ENCODE results near the gene KRTAP4-16.
"Not testable (repeated sequence)": the region's sequence is repeated elsewhere in the genome, so short reads cannot be mapped to it uniquely, and the experiment has no call there.

KRTAP4-16 gene

GRCh38 chr17:41126412-41126811 lies 24.4 kb upstream of the KRTAP4-16 start:
- H3K9ac ChIP-seq (ENCODE audit: low read length) = no peak overlapping the region
- H3K27ac ChIP-seq (ENCODE audit: low read depth, low read length, poor library complexity, severe bottlenecking) = no peak overlapping the region
- H3K79me2 ChIP-seq (ENCODE audit: insufficient read depth, low read length) = no peaks in the 10 kb centered on the region
- no peaks in the 10 kb centered on the region for H3K27me3 ChIP-seq (ENCODE audit: insufficient read depth, low read length)
- no peaks in the 10 kb centered on the region for H4K20me1 ChIP-seq (ENCODE audit: insufficient read depth, low read length)
- TF ChIP-seq CTCF (IDR thresholded peaks at IDR 0.05; ENCODE audit: low read length) (no peak), EZH2 (IDR thresholded peaks at IDR 0.05; ENCODE audit: borderline replicate concordance, low read length) (no peak)
- H3K36me3 ChIP-seq (ENCODE audit: insufficient read depth, low read length) = no peaks in the 10 kb centered on the region
- H3K4me1 ChIP-seq (ENCODE audit: insufficient read depth, low read length, severe bottlenecking) = no peaks in the 10 kb centered on the region
- H3K9me2 ChIP-seq (ENCODE audit: low read depth, low read length) = no peaks in the 10 kb centered on the region
- no peaks in the 10 kb centered on the region for H3F3A ChIP-seq (ENCODE audit: insufficient read depth, low read length)
- H3K4me2 ChIP-seq (ENCODE audit: low read length) = no peak overlapping the region
- H3K9me3 ChIP-seq (ENCODE audit: low read length) = no peaks in the 10 kb centered on the region
- H3K4me3 ChIP-seq (ENCODE audit: low read depth, low read length, poor library complexity, severe bottlenecking) = no peak overlapping the region
- no peak overlapping the region for H2AFZ ChIP-seq (ENCODE audit: low read length)

- H3K79me2 ChIP-seq (ENCODE audit: insufficient read depth, low read length) = no peaks in the 10 kb centered on the region
- no peaks in the 10 kb centered on the region for H3K36me3 ChIP-seq (ENCODE audit: insufficient read depth, low read length)
- TF ChIP-seq EZH2 (IDR thresholded peaks at IDR 0.05; ENCODE audit: borderline replicate concordance, low read length) (no peak), CTCF (IDR thresholded peaks at IDR 0.05; ENCODE audit: low read length) (no peak)
- H3K4me3 ChIP-seq (ENCODE audit: low read depth, low read length, poor library complexity, severe bottlenecking) = no peak overlapping the region
- H3K4me2 ChIP-seq (ENCODE audit: low read length) = no peak overlapping the region
- no peaks in the 10 kb centered on the region for H3K27me3 ChIP-seq (ENCODE audit: insufficient read depth, low read length)
- no peaks in the 10 kb centered on the region for H3F3A ChIP-seq (ENCODE audit: insufficient read depth, low read length)
- H3K4me1 ChIP-seq (ENCODE audit: insufficient read depth, low read length, severe bottlenecking) = peaks cover 5% of the 10 kb centered on the region
- H3K9ac ChIP-seq (ENCODE audit: low read length) = no peak overlapping the region
- no peak overlapping the region for H2AFZ ChIP-seq (ENCODE audit: low read length)
- H3K27ac ChIP-seq (ENCODE audit: low read depth, low read length, poor library complexity, severe bottlenecking) = no peak overlapping the region
- H4K20me1 ChIP-seq (ENCODE audit: insufficient read depth, low read length) = no peaks in the 10 kb centered on the region
- H3K9me3 ChIP-seq (ENCODE audit: low read length) = no peaks in the 10 kb centered on the region
- H3K9me2 ChIP-seq (ENCODE audit: low read depth, low read length) = no peaks in the 10 kb centered on the region
Measured at GRCh38 chr17:41125064-41125463, 23.1 kb upstream of the KRTAP4-16 start.

- H3K27ac ChIP-seq (ENCODE audit: low read depth, low read length, poor library complexity, severe bottlenecking); H2AFZ ChIP-seq (ENCODE audit: low read length); H3F3A ChIP-seq (ENCODE audit: insufficient read depth, low read length); H3K36me3 ChIP-seq (ENCODE audit: insufficient read depth, low read length); H3K9me3 ChIP-seq (ENCODE audit: low read length); H3K9me2 ChIP-seq (ENCODE audit: low read depth, low read length); H3K27me3 ChIP-seq (ENCODE audit: insufficient read depth, low read length); H3K4me3 ChIP-seq (ENCODE audit: low read depth, low read length, poor library complexity, severe bottlenecking); H3K4me2 ChIP-seq (ENCODE audit: low read length); H3K79me2 ChIP-seq (ENCODE audit: insufficient read depth, low read length); H3K4me1 ChIP-seq (ENCODE audit: insufficient read depth, low read length, severe bottlenecking); H3K9ac ChIP-seq (ENCODE audit: low read length); H4K20me1 ChIP-seq (ENCODE audit: insufficient read depth, low read length): not testable (repeated sequence)
Measured at GRCh38 chr17:41123991-41124371, 22.0 kb upstream of the KRTAP4-16 start, which contains the start of gene KRTAP4-12. Gene KRTAP4-12 (minus strand): TSS chr17:41124182. CDS start chr17:41124122, 60 bp downstream.

- not testable (repeated sequence) for H4K20me1 ChIP-seq (ENCODE audit: insufficient read depth, low read length); H3K27ac ChIP-seq (ENCODE audit: low read depth, low read length, poor library complexity, severe bottlenecking); H3K36me3 ChIP-seq (ENCODE audit: insufficient read depth, low read length); H3K9me2 ChIP-seq (ENCODE audit: low read depth, low read length); H3K27me3 ChIP-seq (ENCODE audit: insufficient read depth, low read length); H3K4me3 ChIP-seq (ENCODE audit: low read depth, low read length, poor library complexity, severe bottlenecking); H3K79me2 ChIP-seq (ENCODE audit: insufficient read depth, low read length); H3F3A ChIP-seq (ENCODE audit: insufficient read depth, low read length); H3K4me1 ChIP-seq (ENCODE audit: insufficient read depth, low read length, severe bottlenecking); H3K9me3 ChIP-seq (ENCODE audit: low read length); H3K9ac ChIP-seq (ENCODE audit: low read length); H2AFZ ChIP-seq (ENCODE audit: low read length); H3K4me2 ChIP-seq (ENCODE audit: low read length)
Measured at GRCh38 chr17:41123292-41123990, 21.4 kb upstream of the KRTAP4-16 start.
